Smooth muscle cell of bladder (primary cell): ENCODE results near the gene ZNF606. TPM values are rescaled to one million over a fixed set of nuclear protein-coding genes. Genes with fewer than 3 reads are reported as not detected.

Experiments
- total RNA-seq: library from RNA; depleted of rRNA; stranded (reverse); fragments of >200 nt; gene quantifications from 2 replicates; pipeline ENCODE4 v1.2.3, GENCODE V29; 2014

The ZNF606 gene
- 10.8 and 14.7 TPM in 2 replicates for total RNA-seq

DNA sequence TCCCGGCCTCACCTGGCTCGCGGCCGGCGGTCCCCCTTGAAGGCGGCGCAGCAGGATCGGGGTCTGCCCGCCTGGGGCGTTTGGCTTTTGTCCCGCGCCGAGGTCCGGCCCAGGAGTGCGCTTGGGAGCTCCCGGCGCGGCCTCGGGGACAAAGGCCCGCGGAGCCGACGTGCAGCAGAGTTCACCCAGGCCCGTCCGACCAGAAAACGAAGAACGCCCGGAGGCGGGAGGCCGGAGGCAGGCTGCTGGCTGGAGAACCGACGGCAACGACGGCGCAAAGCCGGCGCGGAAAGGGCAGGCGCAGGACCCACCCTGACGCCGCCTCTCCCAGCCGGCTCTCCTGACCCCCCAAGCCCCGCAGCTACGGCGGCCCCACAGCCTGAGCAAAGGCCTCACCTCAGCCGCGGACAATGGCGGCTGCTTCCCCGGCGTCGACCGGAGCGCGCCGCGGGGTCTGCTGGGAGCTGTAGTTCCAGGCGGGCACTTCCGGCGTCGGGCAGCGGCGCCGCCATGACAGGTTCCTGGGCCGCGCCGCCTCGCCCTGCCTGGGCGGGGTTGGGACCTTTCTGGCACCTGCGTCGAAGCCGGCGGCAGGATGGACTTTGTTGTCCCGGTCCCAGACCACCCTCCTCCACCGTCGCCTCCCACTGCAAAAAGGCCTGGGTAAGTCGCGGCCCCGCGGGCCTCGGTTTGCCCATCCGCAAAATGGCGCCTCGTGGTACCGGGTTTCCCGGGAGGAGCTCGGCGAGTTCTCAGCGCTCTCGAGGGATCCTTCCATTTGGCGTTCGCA is at the start of gene ZNF606:
Gene ZNF606, minus strand, starts transcription at position 437 of the 790 bp plus-strand sequence. CDS start 1,501 bp downstream, outside the sequence.

DNA sequence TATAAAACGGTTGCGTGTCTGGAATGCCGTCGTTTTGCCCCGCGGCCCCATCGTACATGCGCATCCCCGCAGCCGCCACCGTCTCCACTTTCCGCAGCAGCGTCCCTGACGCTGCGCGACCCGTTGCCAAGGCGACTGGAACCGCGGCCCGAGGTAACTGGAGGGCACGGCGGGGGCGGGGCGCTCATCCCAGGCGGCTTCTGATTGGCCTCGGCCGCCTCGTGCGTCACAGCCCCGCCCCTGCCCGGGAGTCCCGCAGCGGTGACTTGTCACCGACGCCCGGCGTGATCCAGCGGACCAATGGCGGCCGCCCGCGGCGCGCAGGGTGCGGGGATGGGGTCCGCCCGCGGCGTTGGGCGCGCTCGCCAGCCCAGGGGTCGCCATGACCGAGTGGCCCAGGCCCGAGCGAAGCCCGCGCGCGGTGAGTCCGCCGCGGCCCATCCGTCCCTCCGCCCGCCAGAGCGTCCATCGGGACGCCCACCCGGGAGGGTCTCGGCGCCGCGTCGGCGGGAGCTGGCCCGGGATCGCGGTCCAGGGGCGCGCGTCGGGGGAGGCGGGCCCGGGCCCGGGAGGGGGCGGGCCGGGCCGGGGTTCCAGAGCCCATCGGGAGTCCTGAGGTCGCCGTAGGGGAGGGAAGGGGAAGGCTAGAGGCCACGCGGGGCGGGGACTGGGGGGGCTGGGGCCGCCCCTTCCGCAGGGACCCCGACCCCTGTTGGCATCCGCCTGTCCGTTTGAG is 31.3 kb upstream of the ZNF606 start, which contains the start of gene ZSCAN1:
Gene ZSCAN1, plus strand, starts transcription at position 285 of the 736 bp plus-strand sequence. CDS start 3,812 bp downstream, outside the sequence.

DNA sequence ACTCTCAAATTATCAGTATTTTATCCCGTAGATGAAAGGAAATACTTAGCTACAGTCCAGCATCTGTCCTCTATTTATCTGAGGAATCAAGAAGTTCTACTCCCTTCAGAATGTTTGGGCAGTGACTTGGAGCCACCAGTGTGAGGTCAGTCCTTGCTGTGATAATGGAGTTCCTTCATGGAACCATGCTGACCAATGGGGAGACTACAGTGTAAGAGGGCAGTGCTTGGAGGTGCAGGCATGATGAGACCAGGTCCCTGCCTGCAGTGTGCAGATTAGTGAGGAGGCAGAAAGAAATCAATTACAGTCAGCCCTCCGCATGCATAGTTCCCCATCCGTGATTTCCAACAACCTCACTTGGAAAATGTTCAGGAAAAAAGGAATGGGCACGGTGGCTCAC is 28.2 kb downstream of the ZNF606 start, which contains the start of gene C19orf18:
Gene C19orf18, minus strand, starts transcription at position 101 of the 400 bp plus-strand sequence. CDS start 102 bp downstream, outside the sequence.

DNA sequence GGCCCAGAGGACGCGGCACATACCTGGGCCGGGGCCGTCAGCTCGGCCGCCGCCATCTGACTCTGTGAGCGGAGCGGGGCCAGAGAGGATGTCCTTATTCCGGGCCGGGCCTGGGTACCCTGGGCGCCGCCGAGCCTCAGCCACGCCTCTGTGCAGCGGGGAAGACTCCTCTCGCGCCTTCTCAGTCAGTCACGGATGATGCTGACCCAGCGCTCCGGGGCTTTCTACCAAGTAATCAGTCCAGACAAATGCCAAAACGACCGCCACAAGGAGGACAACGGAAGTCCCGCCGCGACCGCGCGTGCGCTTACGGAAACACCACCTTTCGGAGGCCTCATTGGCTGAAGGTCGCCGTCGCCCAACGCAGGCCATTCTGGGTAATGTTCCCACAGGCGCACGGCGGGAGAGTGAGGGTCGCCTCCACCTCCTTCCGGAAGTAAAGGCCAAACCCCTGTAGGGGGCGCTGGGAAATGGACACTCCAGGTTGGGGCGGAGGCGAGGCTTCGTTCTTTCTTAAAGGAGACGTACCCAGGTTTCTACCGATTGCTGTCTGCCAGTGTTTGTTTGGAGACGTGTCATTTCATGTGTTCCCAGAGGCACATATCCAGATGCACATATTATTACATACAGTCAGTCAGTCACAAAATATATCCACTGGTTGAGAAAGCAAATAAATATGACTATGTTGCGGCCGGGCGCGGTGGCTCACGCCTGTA is 55.0 kb downstream of the ZNF606 start, which contains the start of gene ZNF256:
Gene ZNF256, minus strand, starts transcription at position 288 of the 716 bp plus-strand sequence. Its CDS starts 232 bp downstream, at position 56.

DNA sequence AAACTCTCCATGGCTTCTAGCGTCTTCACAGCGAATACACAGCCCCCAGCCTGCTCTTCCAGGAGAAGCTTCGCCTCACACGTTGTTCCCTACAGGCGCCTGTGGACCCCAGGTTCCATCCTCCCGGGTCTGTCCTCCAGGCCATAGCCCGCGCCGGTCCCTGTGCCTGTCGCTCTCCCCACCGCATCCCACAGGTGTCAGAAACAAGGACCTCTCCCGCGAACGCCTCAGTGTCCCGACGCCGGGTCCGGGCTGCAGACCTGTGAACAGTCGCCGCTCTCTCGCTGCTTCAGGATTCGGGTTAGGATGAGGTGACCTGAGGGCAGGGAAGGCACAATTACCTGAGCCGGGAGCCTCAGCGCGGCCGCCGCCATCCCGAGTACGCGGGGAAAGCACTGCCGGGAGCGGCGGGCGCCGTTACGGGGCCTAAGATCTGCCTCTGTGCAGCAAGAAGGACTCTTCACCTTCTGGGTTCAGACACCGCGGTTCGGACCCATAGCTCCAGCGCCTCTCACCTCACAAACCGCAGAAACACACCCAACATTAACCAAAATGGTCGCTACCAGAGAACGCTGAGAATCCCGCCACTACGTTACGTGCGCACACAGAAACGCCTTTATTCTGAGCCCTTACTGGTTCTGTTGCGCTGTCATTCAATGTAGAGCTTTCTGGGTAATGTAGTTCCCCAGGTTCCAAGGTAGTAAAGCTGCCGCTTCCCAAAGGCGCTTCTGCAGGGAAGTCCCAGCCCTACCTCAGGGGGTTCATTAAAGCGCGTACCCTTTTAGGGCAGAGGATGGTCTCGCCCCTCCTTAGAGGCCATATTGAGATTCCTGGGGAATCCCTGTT is 67.6 kb downstream of the ZNF606 start, which contains the start of gene ZNF418:
Gene ZNF418, minus strand, starts transcription at position 583 of the 846 bp plus-strand sequence. CDS start 1,580 bp downstream, outside the sequence.

Other genes starting within 250 kb of the ZNF606 start
- gene ZNF586, start 233.1 kb downstream of the ZNF606 start, total RNA-seq, result 12.6 and 12.7 TPM in 2 replicates
- gene ZNF552, start 187.9 kb downstream of the ZNF606 start, total RNA-seq, result 4.7 and 6.0 TPM in 2 replicates
- gene ZNF587B, start 172.5 kb downstream of the ZNF606 start, total RNA-seq, result 14.6 and 18.1 TPM in 2 replicates
- gene ZNF587, start 153.0 kb downstream of the ZNF606 start, total RNA-seq, result 18.5 and 20.2 TPM in 2 replicates
- gene ZNF814, start 113.8 kb downstream of the ZNF606 start, total RNA-seq, result 3.4 and 3.7 TPM in 2 replicates
- gene ZNF417, start 86.2 kb downstream of the ZNF606 start, total RNA-seq, result 14.5 and 16.6 TPM in 2 replicates
- 5.0 and 6.3 TPM in 2 replicates for gene ZNF418, start 67.4 kb downstream of the ZNF606 start, total RNA-seq
- gene ZNF256, start 55.1 kb downstream of the ZNF606 start, total RNA-seq, result 3.6 and 3.8 TPM in 2 replicates
- gene C19orf18, start 28.3 kb downstream of the ZNF606 start, total RNA-seq, result 0.14 and 0.18 TPM in 2 replicates
- gene ZSCAN1, start 31.2 kb upstream of the ZNF606 start, total RNA-seq, result not detected in 2 replicates
- gene ZNF135, start 56.5 kb upstream of the ZNF606 start, total RNA-seq, result 4.2 and 5.0 TPM in 2 replicates
- gene ZSCAN18, start 95.4 kb upstream of the ZNF606 start, total RNA-seq, result 25.7 and 27.4 TPM in 2 replicates
- 12.5 and 13.1 TPM in 2 replicates for gene ZNF329, start 148.0 kb upstream of the ZNF606 start, total RNA-seq
- gene ZNF274, start 180.2 kb upstream of the ZNF606 start, total RNA-seq, result 10.9 and 12.7 TPM in 2 replicates
- gene ZNF544, start 226.1 kb upstream of the ZNF606 start, total RNA-seq, result 33.8 and 34.1 TPM in 2 replicates